GM21447 (cell line): ENCODE data around the gene SEMA7A.
A peak's percentile ranks its signal among the peaks of the same experiment; 100 is the strongest.
"Not testable (repeated sequence)": the region's sequence is repeated elsewhere in the genome, so short reads cannot be mapped to it uniquely, and the experiment has no call there.

Source experiments
- ATAC-seq: cut with Tn5 transposase; IDR thresholded peaks from one replicate; pipeline ENCODE4 v1.9.1; 2021; ENCODE audit not compliant: unreplicated experiment

Gene SEMA7A

DNA sequence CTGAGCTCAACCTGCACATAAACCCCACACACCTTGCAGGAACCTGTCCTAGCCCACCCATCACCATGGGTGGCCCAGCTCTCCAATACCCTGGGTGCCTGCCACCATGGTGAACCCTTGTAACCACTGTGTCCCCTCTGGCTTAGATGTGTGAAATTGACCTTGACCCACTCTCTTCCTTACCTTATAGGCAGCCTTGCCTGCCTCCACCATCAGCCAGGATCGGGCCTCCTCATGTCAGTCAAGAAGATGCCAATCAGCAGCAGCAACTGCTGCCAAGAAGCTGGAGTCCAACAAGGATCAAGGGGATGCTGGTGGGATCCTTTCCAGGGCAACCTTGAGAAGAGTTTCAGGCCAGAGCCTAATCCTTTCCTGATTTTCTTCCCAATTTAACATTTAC is 57.5 kb downstream of the SEMA7A start:
- no peak for ATAC-seq

DNA sequence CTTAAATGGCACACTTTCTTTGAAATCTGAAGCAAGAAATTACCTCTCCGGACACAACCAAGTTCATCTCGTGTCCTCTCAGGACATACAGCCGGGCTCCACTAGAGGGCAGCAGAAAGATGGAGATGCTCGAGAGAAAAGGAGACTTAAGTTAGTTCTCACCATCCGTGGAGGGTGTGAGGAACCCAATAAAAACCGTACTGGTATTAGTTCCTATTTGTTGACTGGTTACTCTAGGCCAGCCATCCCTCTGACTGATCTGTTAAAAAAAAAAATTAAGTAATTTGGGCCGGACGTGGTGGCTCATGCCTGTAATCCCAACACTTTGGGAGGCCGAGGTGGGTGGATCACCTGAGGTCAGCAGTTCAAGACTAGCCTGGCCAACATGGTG is 58.5 kb downstream of the SEMA7A start:
- ATAC-seq, result no peak

DNA sequence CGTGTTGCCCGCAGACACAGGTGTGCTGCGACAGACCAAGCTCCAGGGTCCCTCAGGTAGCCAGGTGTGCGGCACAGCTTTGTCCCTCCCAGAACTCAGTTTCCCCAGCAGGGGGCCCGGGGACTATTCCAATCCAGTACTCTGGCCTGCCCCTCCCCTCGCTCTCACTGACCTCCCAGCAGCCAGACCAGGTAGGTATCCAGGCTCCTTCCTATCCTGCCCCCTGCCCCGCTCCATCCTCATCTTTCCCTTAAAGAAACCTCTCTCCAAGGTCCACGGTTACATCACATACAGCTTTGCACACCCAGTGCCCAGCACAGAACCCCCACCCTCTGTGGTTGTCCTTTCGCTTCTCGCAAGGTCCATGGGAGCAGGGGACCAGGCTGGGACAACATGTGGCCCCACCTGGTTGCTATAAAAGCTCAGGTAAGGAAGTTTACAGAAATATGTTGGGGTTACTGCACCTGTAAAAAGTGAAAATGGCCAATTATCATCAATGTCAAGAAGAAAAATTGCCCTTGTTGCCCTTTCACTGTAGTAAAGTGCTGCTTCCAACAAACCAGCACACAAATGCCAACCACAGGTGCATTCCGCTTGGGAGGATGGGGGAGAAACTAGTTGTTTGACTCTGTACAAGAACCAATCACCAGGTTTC is 59.0 kb downstream of the SEMA7A start:
- ATAC-seq, result no peak

DNA sequence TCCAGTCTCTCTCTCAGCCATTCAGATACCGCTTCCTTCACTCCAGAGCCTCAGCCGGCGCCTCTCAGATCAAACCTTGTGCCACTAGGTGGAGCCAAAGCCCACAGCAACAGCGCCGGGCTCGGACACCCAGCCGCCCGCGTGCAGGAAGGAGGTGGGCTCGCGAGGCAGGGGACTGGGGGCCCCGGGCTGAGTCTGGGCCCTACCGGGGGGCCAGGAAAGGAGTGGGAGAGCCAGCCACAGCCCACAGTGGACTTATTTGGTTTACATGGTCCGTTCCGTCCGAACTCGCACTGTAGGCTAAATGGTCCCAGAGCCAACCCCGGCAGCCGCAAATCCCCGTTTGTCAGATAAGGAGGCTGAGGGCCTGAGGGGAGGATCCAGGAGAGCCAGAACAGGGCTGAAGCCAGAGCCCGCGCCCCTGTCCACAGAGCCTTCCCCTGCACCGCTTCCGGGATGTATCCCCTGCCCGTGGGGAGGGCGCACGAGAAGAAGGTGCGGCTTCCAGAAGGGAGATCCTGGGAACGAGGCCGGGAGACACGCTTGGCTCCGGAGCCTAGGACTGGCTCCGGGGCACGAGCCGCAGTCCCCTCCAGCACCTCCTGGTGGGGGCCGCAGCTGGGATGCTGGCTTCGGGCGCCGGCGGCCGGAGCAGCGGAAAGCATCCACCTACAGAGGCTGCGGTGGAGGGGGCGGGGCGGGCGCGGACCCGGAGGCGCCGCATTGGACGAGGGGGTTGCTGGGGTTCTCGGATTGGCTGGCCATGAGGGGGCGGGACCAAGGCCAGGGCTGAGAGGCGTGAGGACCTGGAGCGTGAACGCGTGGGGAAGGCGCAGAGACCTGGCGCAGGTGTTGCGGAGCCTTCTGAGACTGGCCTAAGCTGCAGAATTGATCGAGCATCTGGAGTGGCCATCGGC is 59.8 kb downstream of the SEMA7A start:
- ATAC-seq, result peak; percentile 53

DNA sequence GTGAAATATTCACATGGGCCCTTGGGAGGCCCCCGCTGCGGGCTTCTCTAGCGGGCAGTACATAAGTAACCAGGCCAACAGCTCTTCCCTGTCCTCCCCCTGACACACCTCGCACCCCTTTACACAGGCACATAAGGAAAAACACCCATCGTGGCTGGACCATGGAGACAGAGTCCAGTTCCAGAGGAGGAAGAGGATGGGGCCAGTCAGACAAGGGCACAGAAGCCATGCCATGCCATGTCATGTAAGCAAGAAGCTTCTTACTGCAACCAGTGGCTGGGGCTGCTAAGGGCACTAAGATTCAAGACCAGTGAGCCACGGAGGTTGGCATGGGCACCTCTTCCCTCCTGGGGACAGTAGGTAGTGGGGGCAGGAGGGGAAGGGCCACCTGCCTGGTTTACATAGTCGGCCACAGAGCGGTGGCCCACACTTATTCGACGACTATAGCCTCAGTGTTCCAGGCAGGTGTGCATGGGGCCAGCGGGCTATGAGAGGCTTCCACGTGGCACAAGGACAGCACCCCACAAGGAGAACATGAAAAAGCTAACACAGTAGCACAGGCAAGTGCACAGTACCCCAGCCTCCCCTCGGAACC is 60.6 kb downstream of the SEMA7A start:
- no peak for ATAC-seq

DNA sequence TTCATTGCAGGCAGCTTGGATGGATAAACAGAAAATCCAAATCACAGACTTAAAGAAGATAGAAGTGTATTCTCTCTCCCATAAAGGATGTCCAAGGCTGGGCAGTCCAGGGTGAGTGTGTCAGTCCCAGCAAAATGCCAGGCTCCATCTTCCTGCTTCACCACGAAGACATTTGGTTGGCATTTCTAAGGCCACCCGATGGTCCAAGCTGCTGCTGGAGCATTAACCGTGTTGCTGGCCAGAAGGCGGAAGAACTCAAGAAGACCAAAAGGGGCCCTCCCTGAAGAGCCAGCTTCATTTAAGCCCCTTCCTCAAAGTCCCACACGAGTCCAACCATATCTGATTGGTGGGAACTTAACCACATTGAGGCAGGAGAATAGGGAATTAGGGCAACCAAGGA is 63.3 kb downstream of the SEMA7A start:
- ATAC-seq, result no peak

DNA sequence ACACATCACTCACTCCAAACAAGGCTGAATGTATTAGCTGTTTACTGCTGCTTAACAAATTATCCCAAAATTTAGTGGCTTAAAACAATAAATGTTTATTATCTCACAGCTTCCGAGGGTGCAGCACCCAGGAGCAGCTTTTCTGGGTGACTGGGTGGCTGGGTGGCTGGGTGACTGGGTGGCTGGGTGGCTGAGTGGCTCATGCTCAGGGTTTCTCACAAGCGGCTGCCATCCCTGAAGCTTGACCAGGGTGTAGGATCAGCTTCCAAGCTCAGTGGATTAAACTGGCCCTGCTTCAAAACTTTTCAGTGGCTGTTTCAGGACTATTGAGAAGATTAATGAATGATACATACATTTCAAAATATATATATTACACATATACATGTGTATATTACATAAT is 64.0 kb downstream of the SEMA7A start:
- no peak for ATAC-seq

DNA sequence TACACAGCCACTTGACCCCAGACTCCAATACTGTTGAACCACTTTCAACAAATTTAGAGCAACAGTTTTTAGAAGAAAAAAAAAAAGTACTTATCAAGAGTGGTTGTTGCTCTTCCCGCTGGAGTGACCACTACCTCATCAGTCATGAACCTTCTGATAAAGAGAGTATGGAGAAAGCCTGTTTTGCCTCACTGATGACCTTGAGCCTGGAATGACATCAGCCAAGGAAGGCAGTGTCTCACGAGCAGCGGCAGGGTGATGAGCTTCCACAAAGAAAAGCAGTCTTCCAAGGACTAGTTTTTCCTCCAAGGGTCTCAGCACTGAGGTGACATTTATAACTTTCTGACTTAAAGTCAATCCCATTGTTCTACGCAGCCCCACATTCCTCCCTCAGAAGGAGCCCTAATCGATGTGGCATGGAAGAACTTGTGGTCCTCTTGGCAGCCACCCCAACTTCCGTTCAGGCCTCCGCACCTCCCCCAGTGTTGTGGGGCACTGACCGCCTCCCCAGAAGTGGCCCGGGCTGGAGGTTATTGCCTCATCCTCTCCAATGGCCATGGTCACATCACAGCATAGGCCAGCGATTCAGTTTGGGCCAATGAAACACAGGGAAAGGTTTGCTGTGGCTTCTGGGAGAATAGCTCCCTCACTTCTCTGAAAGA is 64.5 kb downstream of the SEMA7A start:
- no peak for ATAC-seq

DNA sequence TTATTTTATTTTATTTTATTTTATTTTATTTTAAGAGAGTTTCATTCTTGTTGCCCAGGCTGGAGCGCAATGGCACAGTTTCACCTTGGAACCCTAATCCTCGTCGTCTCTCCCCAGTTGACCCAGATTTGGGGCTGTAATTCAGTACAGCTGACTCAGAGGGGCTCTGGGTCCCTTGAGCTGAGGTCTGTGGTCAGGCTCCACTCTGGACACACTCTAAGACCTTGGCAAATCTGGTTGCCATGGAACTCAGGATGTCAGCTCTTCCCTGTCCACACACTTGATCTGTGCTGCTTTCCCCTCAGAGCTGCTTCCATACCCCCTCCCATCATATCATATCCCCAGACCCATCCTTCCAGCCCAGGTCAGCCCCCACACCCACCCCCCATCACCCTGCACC is 65.6 kb downstream of the SEMA7A start:
- ATAC-seq, result no peak

DNA sequence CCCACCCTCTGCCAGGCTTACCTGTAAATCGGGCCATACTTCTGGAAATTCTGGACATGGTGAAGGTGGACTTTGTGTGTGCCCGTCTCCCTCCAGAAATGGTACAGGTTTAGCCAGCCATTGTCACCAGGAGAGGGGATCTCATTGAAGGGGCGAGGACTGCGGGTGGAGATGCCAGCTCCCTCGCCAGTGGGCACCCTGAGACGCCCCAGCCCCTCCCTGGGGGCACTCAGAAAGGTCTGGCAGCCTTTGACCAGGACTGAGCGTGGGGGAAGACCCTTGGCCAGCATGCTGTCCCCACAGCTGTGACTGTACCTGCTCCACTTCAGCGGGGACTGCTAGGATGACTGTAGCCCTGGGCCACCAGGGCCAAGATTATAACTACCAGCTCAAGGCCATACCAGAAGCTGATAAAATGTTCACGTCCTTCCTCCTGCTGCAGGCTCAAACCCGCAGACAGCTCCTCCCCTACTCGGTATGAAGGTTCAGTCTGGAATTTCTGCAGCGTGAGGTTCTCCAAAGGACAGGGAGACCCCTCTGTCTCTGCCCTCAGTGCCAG is 66.4 kb downstream of the SEMA7A start, which contains the start of gene CYP11A1:
Gene CYP11A1 (minus strand): TSS at position 351 of the 559 bp plus-strand sequence. CDS start 61 bp downstream, at position 290.
- ATAC-seq, result no peak

DNA sequence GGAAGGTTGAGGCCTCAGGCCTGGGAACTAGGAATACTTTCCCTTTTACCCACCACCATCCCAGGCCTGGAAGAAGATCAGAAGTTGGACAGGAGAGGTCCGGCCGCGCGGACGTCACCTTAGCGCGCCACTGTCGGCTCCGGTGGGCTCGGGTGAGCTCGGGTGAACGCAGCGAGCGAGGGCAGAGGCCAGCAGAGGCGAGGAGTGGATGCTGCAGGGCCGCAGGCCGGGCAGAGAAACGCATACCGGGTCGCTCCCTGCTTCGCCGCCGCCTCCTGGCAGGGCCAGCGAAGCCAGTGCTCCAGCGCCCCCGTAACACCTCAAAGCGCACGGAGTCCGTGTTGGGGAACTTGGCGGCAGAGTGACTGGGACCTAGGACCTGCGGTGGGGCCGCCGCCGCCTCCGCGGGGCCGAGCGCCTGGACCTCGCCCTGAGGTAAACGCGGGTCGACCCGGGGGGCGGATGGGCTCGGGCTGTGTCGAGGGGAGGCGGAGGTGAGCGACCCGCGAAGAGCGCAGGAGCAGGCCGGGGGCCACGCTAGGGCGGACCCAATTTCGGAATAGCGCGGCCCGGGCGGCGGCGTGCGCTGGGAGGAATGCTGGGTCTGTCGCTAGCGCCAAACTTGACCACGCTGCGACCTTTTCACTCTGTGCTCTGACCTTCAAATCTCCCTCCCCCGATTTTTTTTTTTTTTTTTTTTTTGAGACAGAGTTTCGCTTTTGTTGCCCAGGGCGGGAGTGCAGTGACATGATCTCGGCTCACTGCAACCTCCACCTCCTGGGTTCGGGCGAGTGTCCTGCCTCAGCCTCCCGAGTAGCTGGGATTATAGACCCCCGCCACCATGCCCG is 67.9 kb downstream of the SEMA7A start:
- no peak for ATAC-seq

DNA sequence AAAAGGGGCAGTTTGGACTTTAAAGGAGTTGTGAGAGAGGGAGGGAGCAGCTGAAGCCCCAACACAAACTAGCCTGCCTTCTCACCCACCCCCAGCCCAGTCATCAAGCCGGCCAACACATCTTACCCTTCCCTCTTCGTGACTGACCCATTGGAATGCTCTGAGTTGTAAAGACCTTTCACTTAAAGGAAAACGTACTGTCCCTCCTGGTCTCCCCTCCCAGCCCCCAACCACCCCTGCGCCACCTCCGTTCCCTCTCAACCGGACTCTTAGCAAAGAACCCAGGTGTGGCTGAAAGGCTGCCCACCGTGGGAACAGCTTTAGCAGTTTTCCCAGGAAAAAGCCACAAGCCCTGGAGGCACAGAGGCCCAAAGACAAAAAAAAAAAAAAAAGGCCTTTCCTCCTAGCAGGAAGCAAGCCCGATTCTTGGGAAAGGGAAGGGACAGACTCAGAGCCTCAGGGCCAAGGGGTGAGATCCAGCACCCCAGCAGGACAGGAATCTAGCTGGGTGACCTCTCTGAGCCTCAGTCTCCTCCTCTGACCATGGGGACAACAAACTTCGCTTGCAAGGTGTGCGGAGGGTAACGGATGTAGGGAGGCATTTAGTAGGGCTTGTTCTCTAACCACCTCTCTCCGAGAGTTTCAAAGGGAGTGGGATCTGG is 68.7 kb downstream of the SEMA7A start:
- ATAC-seq, result no peak

DNA sequence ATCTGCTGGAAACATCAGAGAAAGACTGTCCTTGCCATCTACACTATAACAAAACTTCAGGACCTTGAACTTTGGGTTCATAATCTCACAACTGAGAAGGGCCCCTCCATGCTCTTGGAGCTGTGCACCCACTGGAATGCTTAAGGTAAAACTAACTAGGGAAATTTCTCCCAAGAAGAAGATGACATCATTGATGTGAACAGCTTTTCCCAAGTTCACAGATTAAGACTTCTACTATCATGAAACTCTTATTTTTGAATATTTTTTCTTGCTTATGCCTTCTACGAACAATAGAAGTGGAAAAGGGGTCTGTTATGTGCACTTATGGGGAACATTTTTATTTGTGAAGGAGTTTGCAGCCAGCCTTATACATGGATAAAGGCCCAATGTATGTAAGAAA is 71.3 kb downstream of the SEMA7A start:
- ATAC-seq, result no peak

DNA sequence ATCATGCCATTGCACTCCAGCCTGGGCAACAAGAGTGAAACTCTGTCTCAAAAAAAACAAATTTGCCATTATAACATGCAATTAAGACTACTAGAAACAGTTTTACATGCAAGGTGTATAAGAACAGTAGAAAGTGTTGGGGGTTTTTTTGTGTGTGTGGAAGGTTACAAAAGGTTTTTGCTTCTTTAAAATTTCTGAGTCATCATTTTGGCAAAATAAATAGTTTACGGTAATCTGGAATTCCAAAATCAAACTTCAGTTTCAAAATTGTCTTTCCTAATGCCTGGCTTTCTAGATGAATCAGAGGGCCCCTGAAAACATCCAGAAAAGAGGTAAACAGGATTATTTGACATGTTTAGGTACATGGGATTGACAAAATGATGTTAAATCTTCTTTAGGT is 72.9 kb downstream of the SEMA7A start:
- not testable (repeated sequence) for ATAC-seq

DNA sequence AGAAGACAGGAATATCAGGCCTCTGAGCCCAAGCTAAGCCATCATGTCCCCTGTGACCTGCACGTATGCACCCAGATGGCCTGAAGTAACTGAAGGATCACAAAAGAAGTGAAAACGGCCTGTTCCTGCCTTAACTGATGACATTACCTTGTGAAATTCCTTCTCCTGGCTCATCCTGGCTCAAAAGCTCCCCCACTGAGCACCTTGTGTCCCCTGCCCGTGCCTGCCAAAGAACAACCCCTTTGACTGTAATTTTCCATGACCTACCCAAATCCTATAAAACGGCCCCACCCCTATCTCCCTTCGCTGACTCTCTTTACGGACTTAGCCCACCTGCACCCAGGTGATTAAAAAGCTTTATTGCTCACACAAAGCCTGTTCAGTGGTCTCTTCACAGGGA is 74.4 kb downstream of the SEMA7A start:
- ATAC-seq, result not testable (repeated sequence)
